Tibial nerve (tissue), 4 donors: ENCODE measurements around the gene HGS. TPM values are rescaled to one million over a fixed set of nuclear protein-coding genes. Genes with fewer than 3 reads are reported as not detected.

Experiments
- DNase-seq, 2 donors: peaks; one replicate each; pipeline ENCODE4 v3.0.0-alpha.2; 2019; ENCODE audit warnings: low spot score in 2 of 2
- H3K27ac ChIP-seq, 4 donors: fragments of 200-600 bp; sonication (generic) in 3 of 4; one replicate each; pipeline ENCODE4 v1.5.1; 2017 to 2019; ENCODE audit warnings: mild to moderate bottlenecking in 1 of 4
- H3K27me3 ChIP-seq, 2 donors: fragments of 200-600 bp; sonication (generic) in 1 of 2; one replicate each; pipeline versions ENCODE4 v1.5.1 to v1.6.0; 2017 to 2019
- H3K36me3 ChIP-seq, 3 donors: fragments of 200-600 bp; sonication (generic); one replicate each; pipeline ENCODE4 v1.5.1; 2018 to 2019
- H3K4me1 ChIP-seq, 4 donors: fragments of 200-600 bp; sonication (generic) in 3 of 4; one replicate each; pipeline ENCODE4 v1.5.1; 2017 to 2019
- H3K4me3 ChIP-seq, 4 donors: fragments of 200-600 bp; sonication (generic) in 3 of 4; one replicate each; pipeline ENCODE4 v1.5.1; 2017 to 2019; ENCODE audit warnings: mild to moderate bottlenecking in 1 of 4, moderate library complexity in 1 of 4
- H3K9me3 ChIP-seq, 4 donors: fragments of 200-600 bp; sonication (generic) in 3 of 4; one replicate each; pipeline ENCODE4 v1.5.1; 2017 to 2019
- CTCF ChIP-seq, 5 experiments: fragments of 200-600 bp in 3 of 5; fragments of 450-650 bp in 2 of 5; sonication (generic) in 3 of 5; IDR thresholded peaks; one replicate each; pipeline ENCODE4 v1.5.1; 2016 to 2019; ENCODE audit warnings: antibody characterized with exemption in 5 of 5, mild to moderate bottlenecking in 3 of 5, moderate library complexity in 2 of 5
- EP300 ChIP-seq, 2 donors: sonication (generic); formaldehyde crosslinking; IDR thresholded peaks; one replicate each; pipeline ENCODE4 v1.6.1; 2017; ENCODE audit warnings: antibody characterized with exemption in 2 of 2, mild to moderate bottlenecking in 1 of 2
- POLR2A ChIP-seq, 2 donors: fragments of 450-650 bp; IDR thresholded peaks; one replicate each; pipeline ENCODE4 v1.6.1; 2017; ENCODE audit warnings: antibody characterized with exemption in 2 of 2, mild to moderate bottlenecking in 2 of 2, moderate library complexity in 2 of 2
- WGBS, 2 donors: methylation state at CpG; one replicate each; pipeline ENCODE4 v1.1.5; 2018; 5-methylcytosine and 5-hydroxymethylcytosine counted together
- total RNA-seq, 4 donors: library from RNA; depleted of rRNA; stranded (reverse); fragments of >200 nt; gene quantifications; one replicate each; pipeline ENCODE4 v1.1.0, GENCODE V29; 2016

The HGS gene
- total RNA-seq, 4 donors from 2014 or later, result 75.2 to 166 (median 104) TPM

DNA sequence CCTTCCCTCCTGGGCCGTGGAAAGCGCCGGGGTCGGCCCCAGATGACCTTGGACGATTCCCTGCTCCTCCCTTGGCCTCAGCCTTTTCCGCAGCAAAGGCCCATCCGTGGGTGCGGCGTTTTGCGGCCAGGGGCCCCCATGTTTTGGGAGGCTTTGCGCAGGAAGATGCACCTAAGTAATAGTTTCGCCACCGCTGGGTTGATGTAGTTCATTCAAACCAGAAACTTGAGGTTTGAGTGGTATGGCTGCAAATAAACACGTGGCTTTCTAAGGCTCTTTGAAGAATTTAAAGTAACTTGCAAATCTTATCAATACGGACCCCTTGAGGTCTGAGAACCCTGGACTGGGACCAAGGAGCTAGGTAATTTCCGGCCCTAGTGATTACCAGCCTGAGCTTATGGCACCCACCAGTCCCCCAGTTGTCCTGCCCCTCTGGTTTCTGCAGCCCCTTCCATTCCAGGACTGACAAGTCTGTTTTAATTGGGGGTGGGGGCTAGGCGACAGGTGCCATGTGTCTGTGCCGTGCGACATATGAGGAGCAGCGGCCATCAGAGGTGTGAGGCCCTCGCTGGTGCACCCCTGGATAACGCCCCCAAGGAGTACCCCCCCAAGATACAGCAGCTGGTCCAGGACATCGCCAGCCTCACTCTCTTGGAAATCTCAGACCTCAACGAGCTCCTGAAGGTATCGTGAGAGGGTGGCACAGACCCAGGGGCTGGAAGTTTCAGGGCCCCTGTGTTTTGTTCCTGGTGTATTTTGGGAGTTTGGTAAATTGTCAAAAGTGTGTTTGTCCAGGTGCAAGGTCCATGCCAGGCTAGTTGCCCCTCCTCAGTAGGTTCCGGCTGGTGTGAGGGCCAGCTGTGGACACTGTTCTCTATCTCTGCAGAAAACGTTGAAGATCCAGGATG is 20.2 kb downstream of the HGS start:
- H3K9me3 ChIP-seq, result no peaks in the 10 kb centered on the region
- H3K27me3 ChIP-seq, result no peaks in the 10 kb centered on the region
- H3K4me1 ChIP-seq, result peaks cover 0 to 36% (median 25%) of the 10 kb centered on the region in 4 donors
- no peak for TF ChIP-seq CTCF (IDR thresholded peaks at IDR 0.05)
- TF ChIP-seq POLR2A (IDR thresholded peaks at IDR 0.05), result no peak
- peak overlapping the region; percentile 71 to 99 (median 92) for H3K4me3 ChIP-seq
- no peak for DNase-seq
- H3K27ac ChIP-seq, result peak overlapping the region; percentile 85 to 96 (median 95)
- 27 to 39% methylated on average over 20 to 26 of the region's 27 CpGs for WGBS, 2 donors
- H3K36me3 ChIP-seq, result peaks cover 0 to 65% (median 4%) of the 10 kb centered on the region in 3 donors

- TF ChIP-seq EP300 (IDR thresholded peaks at IDR 0.05) (no peak), POLR2A (IDR thresholded peaks at IDR 0.05) (no peak), CTCF (IDR thresholded peaks at IDR 0.05) (no peak)
- Histone ChIP-seq H3K36me3 (peaks cover 0 to 49% (median 4%) of the 10 kb centered on the region in 3 donors), H3K27ac (no peak overlapping the region), H3K27me3 (no peaks in the 10 kb centered on the region), H3K9me3 (no peaks in the 10 kb centered on the region), H3K4me1 (peaks cover 0 to 40% (median 29%) of the 10 kb centered on the region in 4 donors), H3K4me3 (no peak overlapping the region)
- no peak for DNase-seq
- 90 to 93% methylated on average over 30 of the region's 30 CpGs for WGBS, 2 donors
These were observed 21.9 kb downstream of the HGS start for GRCh38 chr17:81705518-81706231.

GRCh38 chr17:81706232-81706611 is 22.4 kb downstream of the HGS start:
- DNase-seq, result no peak
- Histone ChIP-seq H3K27ac (no peak overlapping the region), H3K4me1 (peaks cover 0 to 40% (median 32%) of the 10 kb centered on the region in 4 donors), H3K36me3 (peaks cover 0 to 44% (median 4%) of the 10 kb centered on the region in 3 donors), H3K4me3 (no peak overlapping the region), H3K9me3 (no peaks in the 10 kb centered on the region), H3K27me3 (no peaks in the 10 kb centered on the region)
- TF ChIP-seq EP300 (IDR thresholded peaks at IDR 0.05), result no peak
- whole genome bisulfite sequencing, 2 donors, result 92 to 94% methylated on average over 17 of the region's 17 CpGs

DNA sequence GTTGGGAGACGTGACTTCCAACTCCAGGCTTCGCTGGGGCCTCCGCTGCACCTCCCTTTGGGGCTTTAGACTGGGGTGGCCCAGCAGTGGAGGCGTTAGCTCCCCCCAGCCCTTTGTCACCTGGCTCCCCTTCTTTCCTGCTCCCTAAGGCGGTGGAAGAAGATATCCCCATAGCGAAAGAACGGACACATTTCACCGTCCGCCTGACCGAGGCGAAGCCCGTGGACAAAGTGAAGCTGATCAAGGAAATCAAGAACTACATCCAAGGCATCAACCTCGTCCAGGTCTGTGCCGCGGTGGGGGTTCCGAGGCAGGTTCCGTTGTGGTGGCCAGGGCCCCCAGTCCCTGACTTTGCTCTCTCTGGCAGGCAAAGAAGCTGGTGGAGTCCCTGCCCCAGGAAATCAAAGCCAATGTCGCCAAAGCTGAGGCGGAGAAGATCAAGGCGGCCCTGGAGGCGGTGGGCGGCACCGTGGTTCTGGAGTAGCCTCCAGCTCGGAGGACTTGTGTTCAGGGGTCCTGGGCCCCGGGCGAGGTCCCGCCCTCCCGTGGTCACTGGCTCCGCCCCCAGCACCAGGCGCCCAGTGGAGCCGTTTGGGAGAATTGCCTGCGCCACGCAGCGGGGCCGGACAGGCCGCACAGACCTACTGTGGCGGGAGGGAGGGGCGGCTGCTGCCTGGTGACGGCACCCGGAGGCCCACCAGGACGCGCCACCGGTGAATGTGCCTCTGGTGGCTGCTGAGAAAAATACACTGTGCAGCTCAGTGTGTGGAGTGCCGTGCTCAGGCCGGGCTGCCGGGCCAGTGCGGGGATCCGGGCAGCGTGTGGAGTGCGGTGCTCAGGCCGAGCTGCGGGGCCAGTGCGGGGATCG is 23.2 kb downstream of the HGS start:
- DNase-seq, result no peak
- H3K9me3 ChIP-seq, result no peaks in the 10 kb centered on the region
- no peak overlapping the region for H3K27ac ChIP-seq
- no peak overlapping the region for H3K4me3 ChIP-seq
- H3K4me1 ChIP-seq, result peaks cover 0 to 39% (median 30%) of the 10 kb centered on the region in 4 donors
- no peaks in the 10 kb centered on the region for H3K27me3 ChIP-seq
- TF ChIP-seq CTCF (IDR thresholded peaks at IDR 0.05) (peak in 1 of 5 experiments; percentile 11), POLR2A (IDR thresholded peaks at IDR 0.05) (no peak)
- peaks cover 0 to 37% (median 4%) of the 10 kb centered on the region in 3 donors for H3K36me3 ChIP-seq
- 93% methylated on average over 53 to 54 of the region's 54 CpGs for WGBS, 2 donors
